IMR-90 (cell line): ENCODE results near the gene QDPR. TPM values are rescaled to one million over a fixed set of nuclear protein-coding genes. Genes with fewer than 3 reads are reported as not detected.

ENCODE experiments used
- ATAC-seq: fragments of 200-7000 bp; cut with Tn5 transposase; 2 replicates; pipeline ENCODE4 v1.9.1; 2020; ENCODE audit warnings: low read depth, mild to moderate bottlenecking, moderate library complexity
- BruUV-seq: library from RNA; stranded (reverse); fragments of 400-500 nt; replicated peaks from 2 replicates; lab custom pipeline; 2021; lab: Mats Ljungman, UMichigan
- CTCF ChIA-PET: fragments of 300-600 bp; formaldehyde crosslinking; extraction: SDS; loops from one replicate; lab custom pipeline; 2021; ENCODE audit warnings: antibody characterized with exemption; lab: Yijun Ruan, JAX
- POLR2A ChIA-PET: fragments of 300-600 bp; sonication (Branson Sonifier 250); formaldehyde crosslinking; loops from one replicate; lab custom pipeline; 2022; ENCODE audit warnings: antibody characterized with exemption; ENCODE audit not compliant: unreplicated experiment; lab: Charles Lee
- DNase-seq: peaks from one replicate; pipeline ENCODE4 v3.0.0; 2013
- H2AFZ ChIP-seq: replicated peaks from 2 replicates; pipeline ENCODE3; 2013; ENCODE audit warnings: low read length, mild to moderate bottlenecking; ENCODE audit not compliant: poor library complexity
- H2AK5ac ChIP-seq: 2 replicates; pipeline ENCODE4 v1.6.1; 2013; ENCODE audit warnings: low read depth, low read length, inconsistent platforms
- H2AK9ac ChIP-seq: replicated peaks from 2 replicates; pipeline ENCODE3; 2013; ENCODE audit warnings: mild to moderate bottlenecking, low read depth, low read length, moderate library complexity; ENCODE audit not compliant: poor library complexity
- H2BK120ac ChIP-seq: 2 replicates; pipeline ENCODE4 v1.6.1; 2013; ENCODE audit warnings: low read depth, low read length, inconsistent platforms
- H2BK15ac ChIP-seq: 3 replicates; pipeline ENCODE4 v1.6.1; 2013; ENCODE audit warnings: low read depth, low read length, inconsistent platforms
- H2BK20ac ChIP-seq: 2 replicates; pipeline ENCODE4 v1.6.1; 2013; ENCODE audit warnings: low read depth, mild to moderate bottlenecking, inconsistent platforms, low read length, moderate library complexity
- H2BK5ac ChIP-seq: 2 replicates; pipeline ENCODE4 v1.6.1; 2013; ENCODE audit warnings: mild to moderate bottlenecking, low read depth, low read length, inconsistent platforms; ENCODE audit not compliant: poor library complexity, severe bottlenecking
- H3K14ac ChIP-seq: replicated peaks from 2 replicates; pipeline ENCODE4 v1.6.1; 2013; ENCODE audit warnings: low read depth, low read length, inconsistent platforms
- H3K18ac ChIP-seq: 2 replicates; pipeline ENCODE4 v1.6.1; 2013; ENCODE audit warnings: low read depth, low read length, control low read depth
- H3K23ac ChIP-seq: 2 replicates; pipeline ENCODE4 v1.6.1; 2013; ENCODE audit warnings: low read depth, low read length, inconsistent platforms
- H3K27ac ChIP-seq: 2 replicates; pipeline ENCODE4 v1.5.1; 2013; ENCODE audit warnings: mild to moderate bottlenecking, control low read depth, low read length; ENCODE audit not compliant: insufficient read depth
- H3K27me3 ChIP-seq: 2 replicates; pipeline ENCODE4 v1.6.1; 2013; ENCODE audit warnings: low read length; ENCODE audit not compliant: control insufficient read depth, insufficient read depth
- H3K36me3 ChIP-seq: 2 replicates; pipeline ENCODE4 v1.6.1; 2013; ENCODE audit warnings: low read length, mixed read lengths; ENCODE audit not compliant: control insufficient read depth, insufficient read depth
- H3K4ac ChIP-seq: 2 replicates; pipeline ENCODE4 v1.6.1; 2013; ENCODE audit warnings: low read depth, low read length, inconsistent platforms
- H3K4me1 ChIP-seq: 2 replicates; pipeline ENCODE4 v1.6.1; 2013; ENCODE audit warnings: low read length, mixed read lengths; ENCODE audit not compliant: control insufficient read depth, insufficient read depth
- H3K4me2 ChIP-seq: 2 replicates; pipeline ENCODE4 v1.6.1; 2013; ENCODE audit warnings: low read depth, mild to moderate bottlenecking, control low read depth, low read length, moderate library complexity
- H3K4me3 ChIP-seq: 2 replicates; pipeline ENCODE4 v1.5.1; 2013; ENCODE audit warnings: low read depth, mild to moderate bottlenecking, control low read depth, low read length, moderate library complexity; ENCODE audit not compliant: insufficient read depth
- H3K56ac ChIP-seq: 2 replicates; pipeline ENCODE4 v1.6.1; 2013; ENCODE audit warnings: low read length, inconsistent platforms; ENCODE audit not compliant: insufficient read depth; ENCODE audit errors: extremely low read depth
- H3K79me1 ChIP-seq, 2 experiments: 2 replicates each; pipeline ENCODE4 v1.6.1; 2013; ENCODE audit warnings: low read length in 2 of 2, inconsistent platforms in 1 of 2, low read depth in 1 of 2
- H3K9ac ChIP-seq: 2 replicates; pipeline ENCODE4 v1.6.1; 2013; ENCODE audit warnings: low read depth, low read length, control low read depth
- H3K9me1 ChIP-seq: 2 replicates; pipeline ENCODE4 v1.6.1; 2013; ENCODE audit warnings: low read length, inconsistent platforms; ENCODE audit not compliant: insufficient read depth
- H3K9me3 ChIP-seq: 2 replicates; pipeline ENCODE4 v1.6.1; 2013; ENCODE audit warnings: low read length; ENCODE audit not compliant: control insufficient read depth, insufficient read depth
- H4K20me1 ChIP-seq: 2 replicates; pipeline ENCODE4 v1.6.1; 2013; ENCODE audit warnings: low read length, inconsistent platforms; ENCODE audit not compliant: insufficient read depth
- H4K5ac ChIP-seq: 2 replicates; pipeline ENCODE4 v1.6.1; 2013; ENCODE audit warnings: mild to moderate bottlenecking, low read depth, low read length, control low read depth
- H4K8ac ChIP-seq, 2 experiments: 2 replicates each; pipeline ENCODE4 v1.6.1; 2013; ENCODE audit warnings: low read depth in 2 of 2, low read length in 2 of 2, control low read depth in 1 of 2, inconsistent platforms in 1 of 2
- H4K91ac ChIP-seq: 2 replicates; pipeline ENCODE4 v1.6.1; 2013; ENCODE audit warnings: low read depth, low read length, inconsistent platforms; ENCODE audit not compliant: insufficient read depth
- BHLHE40 ChIP-seq: fragments of 150-350 bp; IDR thresholded peaks from 2 replicates; pipeline ENCODE4 v1.6.1; 2016; ENCODE audit warnings: mild to moderate bottlenecking, low read depth, low read length
- MAFK ChIP-seq: IDR thresholded peaks from 2 replicates; pipeline ENCODE4 v1.6.1; 2012; ENCODE audit warnings: low read depth, low read length, improper control_type of control experiment
- MAZ ChIP-seq: IDR thresholded peaks from 2 replicates; pipeline ENCODE4 v1.6.1; 2012; ENCODE audit warnings: low read depth, mild to moderate bottlenecking, low read length, improper control_type of control experiment, moderate library complexity, borderline replicate concordance
- POLR2A ChIP-seq: IDR thresholded peaks from 2 replicates; pipeline ENCODE4 v1.6.1; 2012; ENCODE audit warnings: mild to moderate bottlenecking, low read depth, low read length
- RAD21 ChIP-seq: IDR thresholded peaks from 2 replicates; pipeline ENCODE4 v1.6.1; 2012; ENCODE audit warnings: low read length, improper control_type of control experiment
- RCOR1 ChIP-seq: IDR thresholded peaks from 2 replicates; pipeline ENCODE4 v1.6.1; 2012; ENCODE audit warnings: mild to moderate bottlenecking, low read length, improper control_type of control experiment; ENCODE audit not compliant: insufficient replicate concordance
- WGBS, 2 experiments: methylation state at CpG; one replicate each; pipeline versions ENCODE4 v1.1.5 to v1.1.7; 2013; ENCODE audit warnings: missing lambda C conversion rate in 2 of 2; ENCODE audit not compliant: insufficient read length in 1 of 2; ENCODE audit errors: extremely low coverage in 2 of 2; 5-methylcytosine and 5-hydroxymethylcytosine counted together
- dilution Hi-C: fragments of 300-500 bp; cut with HindIII; formaldehyde crosslinking; loops from one replicate; pipeline ENCODE4 v1.14.3; 2018; ENCODE audit warnings: low sequenced_read_pairs; ENCODE audit not compliant: unreplicated experiment
- in situ Hi-C: fragments of 300-500 bp; cut with MboI; formaldehyde crosslinking; loops from 3 replicates; pipeline ENCODE4 v1.14.3; 2019; ENCODE audit warnings: low sequenced_read_pairs, inconsistent platforms, mixed read lengths
- intact Hi-C: fragments of 100-400 bp; cut with micrococcal nuclease; formaldehyde crosslinking; loops from 2 replicates; pipeline ENCODE4 v1.10.0; 2022
- polyA plus RNA-seq, 3 experiments: library from polyadenylated mRNA; depleted of rRNA; stranded (reverse); fragments of >200 nt; gene quantifications; 2 replicates each; pipeline ENCODE4 v1.2.3, GENCODE V29; 2012; ENCODE audit warnings: low replicate concordance in 1 of 3
- total RNA-seq: library from RNA; depleted of rRNA; stranded (reverse); fragments of >200 nt; gene quantifications from 2 replicates; pipeline ENCODE4 v1.2.3, GENCODE V29; 2012

QDPR gene
- total and polyA plus RNA-seq, 2 of the 4 experiments (the other 2 are of a cell fraction), result 10.4 to 31.1 TPM

- ATAC-seq (peak; percentile 36; the same call in 1 of the 2 replicates), DNase-seq (peak; percentile 64)
- no peak overlapping the region for H2BK120ac ChIP-seq
- no peak overlapping the region for H2BK15ac ChIP-seq
- no peak overlapping the region for H4K5ac ChIP-seq
- in situ Hi-C loops (loop anchor here (5.0 to 25.0 kb wide), 2 partner anchors 683 to 1178 kb away; no protein-coding TSS in a partner anchor), intact Hi-C loops (loop anchor here (5.0 to 10.0 kb wide), 2 partner anchors 575 to 953 kb away; partner anchors contain the start of gene LDB2), dilution Hi-C loops (no loop called here)
- H3K27me3 ChIP-seq, result peaks cover 2% of the 10 kb centered on the region; the same call in 1 of the 2 replicates
- no peak overlapping the region for H3K4ac ChIP-seq
- 40% methylated on average over 1 of the region's 11 CpGs; no CpG with 5 or more reads in 1 of the 2 experiments for WGBS, 2 experiments
- ChIA-PET CTCF (interaction anchor here (0.5 to 1.0 kb wide), 2 partner anchors 123 to 648 kb away, joined by 3 to 6 read pairs; no protein-coding TSS in a partner anchor), POLR2A (no interaction called here)
- H2AK9ac ChIP-seq, result no peak overlapping the region
- no peak overlapping the region for H4K91ac ChIP-seq
- H3K9me3 ChIP-seq, result no peaks in the 10 kb centered on the region
- no peak overlapping the region for H3K4me2 ChIP-seq
- no peak overlapping the region for H3K27ac ChIP-seq
- no TSS peak for BruUV-seq
- no peaks in the 10 kb centered on the region for H3K79me1 ChIP-seq
- no peak overlapping the region for H2AK5ac ChIP-seq
- H3K9me1 ChIP-seq, result peaks cover 4% of the 10 kb centered on the region; the same call in 1 of the 2 replicates
- TF ChIP-seq MAFK (no peak), POLR2A (no peak), MAZ (no peak), RCOR1 (no peak), BHLHE40 (peak; percentile 78), RAD21 (no peak)
- no peak overlapping the region for H3K56ac ChIP-seq
- H3K18ac ChIP-seq, result no peak overlapping the region
- H3K4me3 ChIP-seq, result no peak overlapping the region
- no peaks in the 10 kb centered on the region for H4K20me1 ChIP-seq
- H4K8ac ChIP-seq, result no peak overlapping the region
- H3K9ac ChIP-seq, result no peak overlapping the region
- H3K4me1 ChIP-seq, result peaks cover 2% of the 10 kb centered on the region; the same call in 1 of the 2 replicates
- H3K36me3 ChIP-seq, result no peaks in the 10 kb centered on the region
- H3K14ac ChIP-seq, result no peak overlapping the region
- H3K23ac ChIP-seq, result no peak overlapping the region
- H2BK20ac ChIP-seq, result no peak overlapping the region
- H2AFZ ChIP-seq, result no peak overlapping the region
- H2BK5ac ChIP-seq, result no peak overlapping the region
Measured at GRCh38 chr4:17469931-17470674, 41.8 kb downstream of the QDPR start.
